Measurements from ENCODE around the gene ARCN1. TPM values are rescaled to one million over a fixed set of nuclear protein-coding genes. Genes with fewer than 3 reads are reported as not detected.
A peak's percentile ranks its signal among the peaks of the same experiment; 100 is the strongest.

The ARCN1 gene
- total and polyA plus RNA-seq, 10 donors: 33.8 to 106 (median 93.3) TPM

- H3K4me1 ChIP-seq: peaks cover 7 to 83% (median 65%) of the 10 kb centered on the region in 6 donors
- H3K9me3 ChIP-seq: no peaks in the 10 kb centered on the region
- peak within 1 kb of the TSS; percentile 50 to 83 (median 62) for H3K4me3 ChIP-seq
- H3K36me3 ChIP-seq: peaks cover 0 to 11% (median under 1%) of the 10 kb centered on the region in 6 donors
- H3K27ac ChIP-seq: peak within 1 kb of the TSS; percentile 60 to 87 (median 85)
- DNase-seq: peak; percentile 84
- H3K27me3 ChIP-seq (replicated peaks in 1 of 7): peaks cover 0 to 52% (median 21%) of the 10 kb centered on the region in 7 donors
- TF ChIP-seq POLR2A (IDR thresholded peaks at IDR 0.05) (no peak), POLR2AphosphoS5 (IDR thresholded peaks at IDR 0.05) (peak in 2 of 3 donors; percentile 33 to 66), CTCF (IDR thresholded peaks at IDR 0.05 in 8 of 11, conservative IDR thresholded peaks at IDR 0.05 in 3 of 11) (peak in 8 of 11 experiments; percentile 31 to 73 (median 56))
- 0 to 4% (median 1%) methylated on average over 31 to 72 of the region's 72 CpGs for WGBS, 5 donors
- intact Hi-C loops (cut with DNase I; ENCODE audit: low total_unique reads): no loop called here
These were observed 35.5 kb downstream of the ARCN1 start, which contains the start of gene PHLDB1 for GRCh38 chr11:118607401-118608359. Gene PHLDB1 (plus strand): TSS chr11:118607615. CDS start chr11:118613837, 6,222 bp downstream.

GRCh38 chr11:118608360-118609227 lies 36.4 kb downstream of the ARCN1 start:
- Histone ChIP-seq H3K9me3 (no peaks in the 10 kb centered on the region), H3K4me1 (peaks cover 7 to 92% (median 70%) of the 10 kb centered on the region in 6 donors), H3K27ac (peak overlapping the region; percentile 60 to 87 (median 85)), H3K4me3 (peak overlapping the region; percentile 50 to 83 (median 62)), H3K27me3 (replicated peaks in 1 of 7) (peaks cover 0 to 58% (median 21%) of the 10 kb centered on the region in 7 donors), H3K36me3 (peaks cover 0 to 5% (median 0%) of the 10 kb centered on the region in 6 donors)
- peak; percentile 90 for DNase-seq
- TF ChIP-seq CTCF (IDR thresholded peaks at IDR 0.05 in 8 of 11, conservative IDR thresholded peaks at IDR 0.05 in 3 of 11) (no peak), POLR2AphosphoS5 (IDR thresholded peaks at IDR 0.05) (peak; percentile 53 to 80 (median 73))
- WGBS, 5 donors: 11 to 29% (median 13%) methylated on average over 29 to 69 of the region's 69 CpGs
- intact Hi-C loops (cut with DNase I; ENCODE audit: low total_unique reads): no loop called here

GRCh38 chr11:118609380-118610224 lies 37.4 kb downstream of the ARCN1 start:
- H3K9me3 ChIP-seq: no peaks in the 10 kb centered on the region
- peak overlapping the region; percentile 36 to 83 (median 56) for H3K4me3 ChIP-seq
- peak; percentile 78 for DNase-seq
- intact Hi-C loops (cut with DNase I; ENCODE audit: low total_unique reads): no loop called here
- H3K27ac ChIP-seq: peak overlapping the region in 6 of 8 donors; percentile 23 to 87 (median 85)
- peaks cover 7 to 89% (median 65%) of the 10 kb centered on the region in 6 donors for H3K4me1 ChIP-seq
- peaks cover 0 to 68% (median 21%) of the 10 kb centered on the region in 7 donors for H3K27me3 ChIP-seq (replicated peaks in 1 of 7)
- TF ChIP-seq POLR2A (IDR thresholded peaks at IDR 0.05): no peak
- TF ChIP-seq CTCF (IDR thresholded peaks at IDR 0.05 in 8 of 11, conservative IDR thresholded peaks at IDR 0.05 in 3 of 11): no peak
- peak in 2 of 3 donors; percentile 39 to 60 for TF ChIP-seq POLR2AphosphoS5 (IDR thresholded peaks at IDR 0.05)
- peaks cover 0 to 13% (median 0%) of the 10 kb centered on the region in 6 donors for H3K36me3 ChIP-seq
- 8 to 12% (median 11%) methylated on average over 38 to 57 of the region's 57 CpGs for WGBS, 5 donors

All from spleen (tissue), 11 donors.